ENCODE results near the gene CDH10. TPM values are rescaled to one million over a fixed set of nuclear protein-coding genes. Genes with fewer than 3 reads are reported as not detected.

CDH10 gene
- total RNA-seq, 1 experiment from 2014 or later = 0.22 TPM

- TF ChIP-seq, protein P1, sequence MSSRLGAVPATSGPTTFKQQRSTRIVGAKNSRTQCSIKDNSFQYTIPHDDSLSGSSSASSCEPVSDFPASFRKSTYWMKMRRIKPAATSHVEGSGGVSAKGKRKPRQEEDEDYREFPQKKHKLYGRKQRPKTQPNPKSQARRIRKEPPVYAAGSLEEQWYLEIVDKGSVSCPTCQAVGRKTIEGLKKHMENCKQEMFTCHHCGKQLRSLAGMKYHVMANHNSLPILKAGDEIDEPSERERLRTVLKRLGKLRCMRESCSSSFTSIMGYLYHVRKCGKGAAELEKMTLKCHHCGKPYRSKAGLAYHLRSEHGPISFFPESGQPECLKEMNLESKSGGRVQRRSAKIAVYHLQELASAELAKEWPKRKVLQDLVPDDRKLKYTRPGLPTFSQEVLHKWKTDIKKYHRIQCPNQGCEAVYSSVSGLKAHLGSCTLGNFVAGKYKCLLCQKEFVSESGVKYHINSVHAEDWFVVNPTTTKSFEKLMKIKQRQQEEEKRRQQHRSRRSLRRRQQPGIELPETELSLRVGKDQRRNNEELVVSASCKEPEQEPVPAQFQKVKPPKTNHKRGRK (CRISPR knock-in tag; IDR thresholded peaks at IDR 0.05; ENCODE audit: borderline replicate concordance) = no peak
Measured at GRCh38 chr5:24530906-24531305, 113.9 kb downstream of the CDH10 start (continued).

- H3K36me3 Mint-ChIP-seq = no peaks in the 10 kb centered on the region
- no peak for DNase-seq (ENCODE audit: low spot score)
Measured at GRCh38 chr5:24525414-24525813, 119.4 kb downstream of the CDH10 start.

GRCh38 chr5:24512423-24512822 lies 132.4 kb downstream of the CDH10 start:
- Mint-ChIP-seq H3K4me3 (no peak overlapping the region), H3K27ac (no peak overlapping the region), H3K27me3 (ENCODE audit: low read depth) (no peaks in the 10 kb centered on the region), H3K4me1 (no peaks in the 10 kb centered on the region), H3K9me3 (peaks cover 7% of the 10 kb centered on the region; the same call in 1 of the 2 replicates), H3K36me3 (no peaks in the 10 kb centered on the region)
- TF ChIP-seq SOX15 (CRISPR knock-in tag; IDR thresholded peaks at IDR 0.05) (no peak), ZNF423 (CRISPR knock-in tag; IDR thresholded peaks at IDR 0.05) (no peak), ATF1 (CRISPR knock-in tag; IDR thresholded peaks at IDR 0.05) (no peak), JAZF1 (CRISPR knock-in tag; IDR thresholded peaks at IDR 0.05) (no peak), OVOL2 (CRISPR knock-in tag; IDR thresholded peaks at IDR 0.05; ENCODE audit: borderline replicate concordance) (no peak), ZNF317 (CRISPR knock-in tag; IDR thresholded peaks at IDR 0.05; ENCODE audit: borderline replicate concordance, low read depth) (no peak), JUN (CRISPR knock-in tag; IDR thresholded peaks at IDR 0.05) (no peak), ZNF416 (CRISPR knock-in tag; IDR thresholded peaks at IDR 0.05) (no peak), TCF7 (CRISPR knock-in tag; IDR thresholded peaks at IDR 0.05; ENCODE audit: low read depth) (no peak), NFE2L1 (CRISPR knock-in tag; IDR thresholded peaks at IDR 0.05) (no peak), ZNF121 (CRISPR knock-in tag; IDR thresholded peaks at IDR 0.05) (no peak), RELA (CRISPR knock-in tag; IDR thresholded peaks at IDR 0.05; ENCODE audit: borderline replicate concordance) (no peak), RORB (CRISPR knock-in tag; IDR thresholded peaks at IDR 0.05) (no peak), ZNF263 (CRISPR knock-in tag; IDR thresholded peaks at IDR 0.05; ENCODE audit: low read depth) (no peak)
- TF ChIP-seq, protein P1 (CRISPR knock-in tag; IDR thresholded peaks at IDR 0.05; ENCODE audit: borderline replicate concordance) = no peak
- TF ChIP-seq, protein P2, sequence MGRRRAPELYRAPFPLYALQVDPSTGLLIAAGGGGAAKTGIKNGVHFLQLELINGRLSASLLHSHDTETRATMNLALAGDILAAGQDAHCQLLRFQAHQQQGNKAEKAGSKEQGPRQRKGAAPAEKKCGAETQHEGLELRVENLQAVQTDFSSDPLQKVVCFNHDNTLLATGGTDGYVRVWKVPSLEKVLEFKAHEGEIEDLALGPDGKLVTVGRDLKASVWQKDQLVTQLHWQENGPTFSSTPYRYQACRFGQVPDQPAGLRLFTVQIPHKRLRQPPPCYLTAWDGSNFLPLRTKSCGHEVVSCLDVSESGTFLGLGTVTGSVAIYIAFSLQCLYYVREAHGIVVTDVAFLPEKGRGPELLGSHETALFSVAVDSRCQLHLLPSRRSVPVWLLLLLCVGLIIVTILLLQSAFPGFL (CRISPR knock-in tag; IDR thresholded peaks at IDR 0.05; ENCODE audit: borderline replicate concordance) = no peak
- TF ChIP-seq, protein P3, sequence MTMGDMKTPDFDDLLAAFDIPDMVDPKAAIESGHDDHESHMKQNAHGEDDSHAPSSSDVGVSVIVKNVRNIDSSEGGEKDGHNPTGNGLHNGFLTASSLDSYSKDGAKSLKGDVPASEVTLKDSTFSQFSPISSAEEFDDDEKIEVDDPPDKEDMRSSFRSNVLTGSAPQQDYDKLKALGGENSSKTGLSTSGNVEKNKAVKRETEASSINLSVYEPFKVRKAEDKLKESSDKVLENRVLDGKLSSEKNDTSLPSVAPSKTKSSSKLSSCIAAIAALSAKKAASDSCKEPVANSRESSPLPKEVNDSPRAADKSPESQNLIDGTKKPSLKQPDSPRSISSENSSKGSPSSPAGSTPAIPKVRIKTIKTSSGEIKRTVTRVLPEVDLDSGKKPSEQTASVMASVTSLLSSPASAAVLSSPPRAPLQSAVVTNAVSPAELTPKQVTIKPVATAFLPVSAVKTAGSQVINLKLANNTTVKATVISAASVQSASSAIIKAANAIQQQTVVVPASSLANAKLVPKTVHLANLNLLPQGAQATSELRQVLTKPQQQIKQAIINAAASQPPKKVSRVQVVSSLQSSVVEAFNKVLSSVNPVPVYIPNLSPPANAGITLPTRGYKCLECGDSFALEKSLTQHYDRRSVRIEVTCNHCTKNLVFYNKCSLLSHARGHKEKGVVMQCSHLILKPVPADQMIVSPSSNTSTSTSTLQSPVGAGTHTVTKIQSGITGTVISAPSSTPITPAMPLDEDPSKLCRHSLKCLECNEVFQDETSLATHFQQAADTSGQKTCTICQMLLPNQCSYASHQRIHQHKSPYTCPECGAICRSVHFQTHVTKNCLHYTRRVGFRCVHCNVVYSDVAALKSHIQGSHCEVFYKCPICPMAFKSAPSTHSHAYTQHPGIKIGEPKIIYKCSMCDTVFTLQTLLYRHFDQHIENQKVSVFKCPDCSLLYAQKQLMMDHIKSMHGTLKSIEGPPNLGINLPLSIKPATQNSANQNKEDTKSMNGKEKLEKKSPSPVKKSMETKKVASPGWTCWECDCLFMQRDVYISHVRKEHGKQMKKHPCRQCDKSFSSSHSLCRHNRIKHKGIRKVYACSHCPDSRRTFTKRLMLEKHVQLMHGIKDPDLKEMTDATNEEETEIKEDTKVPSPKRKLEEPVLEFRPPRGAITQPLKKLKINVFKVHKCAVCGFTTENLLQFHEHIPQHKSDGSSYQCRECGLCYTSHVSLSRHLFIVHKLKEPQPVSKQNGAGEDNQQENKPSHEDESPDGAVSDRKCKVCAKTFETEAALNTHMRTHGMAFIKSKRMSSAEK (CRISPR knock-in tag; IDR thresholded peaks at IDR 0.05; ENCODE audit: borderline replicate concordance) = no peak
- ATAC-seq = no peak
- POLR2A ChIA-PET = no interaction called here
- no peak for DNase-seq (ENCODE audit: low spot score)
- CTCF ChIA-PET = no interaction called here

More at GRCh38 chr5:24525414-24525813, 119.4 kb downstream of the CDH10 start:
- Mint-ChIP-seq H3K27me3 (ENCODE audit: low read depth) (no peaks in the 10 kb centered on the region), H3K4me3 (no peak overlapping the region), H3K9me3 (no peaks in the 10 kb centered on the region), H3K4me1 (peaks cover 19% of the 10 kb centered on the region), H3K27ac (no peak overlapping the region)
- POLR2A ChIA-PET = no interaction called here
- ATAC-seq = no peak
- no peak for TF ChIP-seq RORB (CRISPR knock-in tag; IDR thresholded peaks at IDR 0.05)
- CTCF ChIA-PET = no interaction called here
